ENCODE data around the gene JAKMIP2.
A peak's percentile ranks its signal among the peaks of the same experiment; 100 is the strongest.

Gene JAKMIP2

GRCh38 chr5:147563466-147564123 lies 218.9 kb downstream of the JAKMIP2 start:
- no peaks in the 10 kb centered on the region for H3K27me3 ChIP-seq (ENCODE audit: insufficient read depth, low read length, poor library complexity)
- H3K9ac ChIP-seq (ENCODE audit: low read length) = no peak overlapping the region
- H2AK5ac ChIP-seq (ENCODE audit: low read length) = no peak overlapping the region
- no peaks in the 10 kb centered on the region for H3K79me1 ChIP-seq (ENCODE audit: low read length)
- H3K4me1 ChIP-seq (ENCODE audit: control insufficient read depth, low read depth, low read length) = peaks cover 8% of the 10 kb centered on the region
- no peak overlapping the region for H2BK15ac ChIP-seq (replicated peaks; ENCODE audit: low read depth)
- H3K79me2 ChIP-seq (ENCODE audit: control insufficient read depth, insufficient read depth, low read length) = no peaks in the 10 kb centered on the region
- H4K8ac ChIP-seq (ENCODE audit: low read depth, low read length) = no peak overlapping the region
- H3K27ac ChIP-seq (ENCODE audit: low read depth, low read length) = no peak overlapping the region
- no peak overlapping the region for H3K4me2 ChIP-seq (ENCODE audit: low read length)
- H3K4me3 ChIP-seq (ENCODE audit: low read length) = no peak overlapping the region
- H3K36me3 ChIP-seq (ENCODE audit: control insufficient read depth, insufficient read depth, low read length) = no peaks in the 10 kb centered on the region
- H4K5ac ChIP-seq (ENCODE audit: low read length) = no peak overlapping the region
- H3K18ac ChIP-seq (ENCODE audit: low read length) = no peak overlapping the region
- H3K23ac ChIP-seq (ENCODE audit: low read length) = no peak overlapping the region
- no CpG with 5 or more reads among the region's 1 CpG for WGBS (ENCODE audit: extremely low coverage, insufficient coverage, low lambda C conversion rate)
- H3K4ac ChIP-seq (ENCODE audit: low read depth, low read length) = no peak overlapping the region
- H2BK5ac ChIP-seq (ENCODE audit: low read length) = no peak overlapping the region
- no peak overlapping the region for H2BK120ac ChIP-seq (ENCODE audit: low read depth, low read length)
- H3K56ac ChIP-seq (ENCODE audit: low read length) = no peak overlapping the region
- no peak for DNase-seq

DNA sequence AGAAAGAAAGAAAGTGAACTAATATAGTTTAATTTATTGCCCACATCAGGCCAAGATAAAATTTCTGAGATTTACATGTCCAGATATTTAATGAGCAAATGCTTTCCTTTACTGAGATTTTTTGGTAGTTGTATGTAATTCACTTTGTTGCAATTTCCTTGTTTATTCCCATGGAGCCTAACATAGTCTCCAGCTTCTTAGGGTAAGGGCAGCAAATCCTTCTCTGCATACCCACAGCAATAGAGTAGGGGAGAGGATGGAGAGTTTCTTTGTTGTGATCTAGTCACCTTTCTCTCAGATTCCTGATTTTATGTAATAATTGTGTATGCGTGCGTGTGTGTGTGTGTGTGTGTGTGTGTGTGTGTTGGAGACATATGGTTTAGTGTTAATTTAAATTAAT lies 221.1 kb downstream of the JAKMIP2 start:
- Histone ChIP-seq H3K4me3 (ENCODE audit: low read length) (no peak overlapping the region), H3K79me1 (ENCODE audit: low read length) (no peaks in the 10 kb centered on the region), H3K23ac (ENCODE audit: low read length) (no peak overlapping the region), H4K5ac (ENCODE audit: low read length) (no peak overlapping the region), H3K9ac (ENCODE audit: low read length) (no peak overlapping the region), H3K27ac (ENCODE audit: low read depth, low read length) (no peak overlapping the region), H4K8ac (ENCODE audit: low read depth, low read length) (no peak overlapping the region), H3K36me3 (ENCODE audit: control insufficient read depth, insufficient read depth, low read length) (no peaks in the 10 kb centered on the region), H2AK5ac (ENCODE audit: low read length) (no peak overlapping the region), H2BK15ac (replicated peaks; ENCODE audit: low read depth) (no peak overlapping the region), H3K4me2 (ENCODE audit: low read length) (no peak overlapping the region), H3K18ac (ENCODE audit: low read length) (no peak overlapping the region), H3K79me2 (ENCODE audit: control insufficient read depth, insufficient read depth, low read length) (no peaks in the 10 kb centered on the region), H3K56ac (ENCODE audit: low read length) (no peak overlapping the region), H3K4ac (ENCODE audit: low read depth, low read length) (peak overlapping the region; percentile 36), H2BK120ac (ENCODE audit: low read depth, low read length) (no peak overlapping the region), H3K4me1 (ENCODE audit: control insufficient read depth, low read depth, low read length) (peaks cover 3% of the 10 kb centered on the region), H3K27me3 (ENCODE audit: insufficient read depth, low read length, poor library complexity) (no peaks in the 10 kb centered on the region), H2BK5ac (ENCODE audit: low read length) (no peak overlapping the region)
- no CpG with 5 or more reads among the region's 2 CpGs for WGBS (ENCODE audit: extremely low coverage, insufficient coverage, low lambda C conversion rate)
- DNase-seq = no peak

DNA sequence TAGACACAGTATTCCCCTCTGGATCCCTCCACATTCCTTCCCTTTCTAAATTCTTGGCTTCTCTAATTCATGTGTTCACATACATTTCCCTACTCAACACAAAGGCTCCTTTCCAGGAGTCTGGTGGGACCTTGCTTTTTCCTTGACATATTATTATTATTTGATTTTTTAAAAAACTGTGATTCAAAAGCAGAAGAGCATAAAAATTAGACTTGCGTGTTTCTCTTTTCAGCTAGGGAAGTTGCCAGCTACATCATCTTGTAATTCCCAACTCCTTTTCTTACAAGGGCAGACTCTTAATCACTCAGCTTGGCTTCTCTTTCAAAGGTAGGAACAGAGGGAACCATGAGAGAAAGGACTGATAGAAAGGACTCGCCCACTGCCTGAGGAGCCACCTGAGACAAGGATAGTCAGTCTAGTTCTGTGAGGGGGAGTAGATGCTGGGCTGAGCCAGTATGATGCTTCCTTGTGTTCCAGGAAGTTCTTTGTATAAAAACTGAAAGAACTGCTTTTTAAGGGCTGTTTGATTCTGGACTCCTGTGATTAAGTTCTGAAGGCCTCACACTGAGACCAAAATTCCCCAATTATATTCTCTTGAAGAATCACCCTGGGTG lies 221.7 kb downstream of the JAKMIP2 start:
- Histone ChIP-seq H3K27ac (ENCODE audit: low read depth, low read length) (no peak overlapping the region), H3K18ac (ENCODE audit: low read length) (no peak overlapping the region), H3K4me2 (ENCODE audit: low read length) (no peak overlapping the region), H3K27me3 (ENCODE audit: insufficient read depth, low read length, poor library complexity) (no peaks in the 10 kb centered on the region), H4K8ac (ENCODE audit: low read depth, low read length) (no peak overlapping the region), H2BK5ac (ENCODE audit: low read length) (no peak overlapping the region), H3K79me1 (ENCODE audit: low read length) (no peaks in the 10 kb centered on the region), H3K4me3 (ENCODE audit: low read length) (no peak overlapping the region), H2BK120ac (ENCODE audit: low read depth, low read length) (no peak overlapping the region), H2BK15ac (replicated peaks; ENCODE audit: low read depth) (no peak overlapping the region), H2AK5ac (ENCODE audit: low read length) (no peak overlapping the region), H3K4me1 (ENCODE audit: control insufficient read depth, low read depth, low read length) (peaks cover 3% of the 10 kb centered on the region), H3K79me2 (ENCODE audit: control insufficient read depth, insufficient read depth, low read length) (no peaks in the 10 kb centered on the region), H4K5ac (ENCODE audit: low read length) (no peak overlapping the region), H3K23ac (ENCODE audit: low read length) (no peak overlapping the region), H3K56ac (ENCODE audit: low read length) (no peak overlapping the region), H3K9ac (ENCODE audit: low read length) (no peak overlapping the region), H3K36me3 (ENCODE audit: control insufficient read depth, insufficient read depth, low read length) (no peaks in the 10 kb centered on the region), H3K4ac (ENCODE audit: low read depth, low read length) (no peak overlapping the region)
- no CpG with 5 or more reads among the region's 2 CpGs for WGBS (ENCODE audit: extremely low coverage, insufficient coverage, low lambda C conversion rate)
- peak; percentile 25 for DNase-seq

DNA sequence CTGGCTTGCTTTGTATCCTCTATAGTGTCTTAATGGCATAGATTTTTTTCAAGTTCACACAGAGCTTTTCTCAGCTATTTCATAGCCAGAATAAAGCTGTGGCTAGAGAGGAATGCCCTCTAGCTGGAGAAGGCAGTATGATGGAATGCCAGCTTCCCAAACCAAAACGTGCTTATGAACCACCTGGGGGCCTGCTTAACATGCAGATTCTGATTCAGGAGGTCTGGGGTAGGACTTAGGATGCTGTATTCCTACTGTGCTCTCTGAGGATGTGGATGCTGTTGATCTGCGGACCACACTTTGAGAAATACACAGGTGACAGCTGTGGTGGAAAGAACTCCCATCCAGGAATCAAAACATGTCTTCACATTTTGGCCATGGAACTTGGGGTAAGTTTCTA lies 222.8 kb downstream of the JAKMIP2 start:
- H2BK15ac ChIP-seq (replicated peaks; ENCODE audit: low read depth) = no peak overlapping the region
- no peak overlapping the region for H3K4me3 ChIP-seq (ENCODE audit: low read length)
- no peak overlapping the region for H2BK120ac ChIP-seq (ENCODE audit: low read depth, low read length)
- no peak overlapping the region for H3K23ac ChIP-seq (ENCODE audit: low read length)
- H3K4me1 ChIP-seq (ENCODE audit: control insufficient read depth, low read depth, low read length) = peaks cover 3% of the 10 kb centered on the region
- no peaks in the 10 kb centered on the region for H3K79me1 ChIP-seq (ENCODE audit: low read length)
- no peak overlapping the region for H3K9ac ChIP-seq (ENCODE audit: low read length)
- H3K56ac ChIP-seq (ENCODE audit: low read length) = no peak overlapping the region
- no peak overlapping the region for H3K4ac ChIP-seq (ENCODE audit: low read depth, low read length)
- no peaks in the 10 kb centered on the region for H3K27me3 ChIP-seq (ENCODE audit: insufficient read depth, low read length, poor library complexity)
- H3K36me3 ChIP-seq (ENCODE audit: control insufficient read depth, insufficient read depth, low read length) = no peaks in the 10 kb centered on the region
- H3K27ac ChIP-seq (ENCODE audit: low read depth, low read length) = no peak overlapping the region
- peak; percentile 53 for DNase-seq
- H2BK5ac ChIP-seq (ENCODE audit: low read length) = no peak overlapping the region
- WGBS (ENCODE audit: extremely low coverage, insufficient coverage, low lambda C conversion rate) = no CpG with 5 or more reads among the region's 2 CpGs
- no peak overlapping the region for H3K18ac ChIP-seq (ENCODE audit: low read length)
- H3K79me2 ChIP-seq (ENCODE audit: control insufficient read depth, insufficient read depth, low read length) = no peaks in the 10 kb centered on the region
- no peak overlapping the region for H3K4me2 ChIP-seq (ENCODE audit: low read length)
- no peak overlapping the region for H2AK5ac ChIP-seq (ENCODE audit: low read length)
- no peak overlapping the region for H4K8ac ChIP-seq (ENCODE audit: low read depth, low read length)
- no peak overlapping the region for H4K5ac ChIP-seq (ENCODE audit: low read length)

GRCh38 chr5:147558826-147559225 lies 223.7 kb downstream of the JAKMIP2 start:
- Histone ChIP-seq H3K9ac (ENCODE audit: low read length) (no peak overlapping the region), H3K36me3 (ENCODE audit: control insufficient read depth, insufficient read depth, low read length) (no peaks in the 10 kb centered on the region)

More at GRCh38 chr5:147558826-147559225, 223.7 kb downstream of the JAKMIP2 start:
- Histone ChIP-seq H3K4me1 (ENCODE audit: control insufficient read depth, low read depth, low read length) (peaks cover 3% of the 10 kb centered on the region), H3K56ac (ENCODE audit: low read length) (no peak overlapping the region), H3K4me3 (ENCODE audit: low read length) (no peak overlapping the region), H4K5ac (ENCODE audit: low read length) (no peak overlapping the region), H2BK5ac (ENCODE audit: low read length) (no peak overlapping the region), H3K79me2 (ENCODE audit: control insufficient read depth, insufficient read depth, low read length) (no peaks in the 10 kb centered on the region), H2AK5ac (ENCODE audit: low read length) (no peak overlapping the region), H4K8ac (ENCODE audit: low read depth, low read length) (no peak overlapping the region), H3K4me2 (ENCODE audit: low read length) (no peak overlapping the region), H3K79me1 (ENCODE audit: low read length) (no peaks in the 10 kb centered on the region), H2BK120ac (ENCODE audit: low read depth, low read length) (no peak overlapping the region), H3K27me3 (ENCODE audit: insufficient read depth, low read length, poor library complexity) (no peaks in the 10 kb centered on the region), H3K23ac (ENCODE audit: low read length) (no peak overlapping the region), H3K4ac (ENCODE audit: low read depth, low read length) (no peak overlapping the region), H3K27ac (ENCODE audit: low read depth, low read length) (no peak overlapping the region), H2BK15ac (replicated peaks; ENCODE audit: low read depth) (no peak overlapping the region), H3K18ac (ENCODE audit: low read length) (no peak overlapping the region)
- peak; percentile 72 for DNase-seq
- no CpG with 5 or more reads among the region's 2 CpGs for WGBS (ENCODE audit: extremely low coverage, insufficient coverage, low lambda C conversion rate)
